GM18507 (cell line): ENCODE results near the gene NDUFS5.
"Not testable (repeated sequence)": the region's sequence is repeated elsewhere in the genome, so short reads cannot be mapped to it uniquely, and the experiment has no call there.

Source experiments
- DNase-seq: peaks from one replicate; pipeline ENCODE4 v3.0.0; 2011; ENCODE audit warnings: low read depth; ENCODE audit not compliant: insufficient read length; ENCODE audit errors: extremely low spot score
- FAIRE-seq: peaks from 2 replicates; lab custom pipeline; 2011; peaks lifted over from hg19 to GRCh38; lab: Jason Lieb, UNC

Gene NDUFS5

GRCh38 chr1:39006726-39007645 is 19.2 kb upstream of the NDUFS5 start:
- no peak for FAIRE-seq

GRCh38 chr1:39014956-39015355 is 11.2 kb upstream of the NDUFS5 start:
- DNase-seq, FAIRE-seq: not testable (repeated sequence)

More at GRCh38 chr1:39006726-39007645, 19.2 kb upstream of the NDUFS5 start:
- DNase-seq = no peak

GRCh38 chr1:39016604-39017171 is 9.5 kb upstream of the NDUFS5 start:
- no peak for FAIRE-seq
- DNase-seq = no peak

GRCh38 chr1:39017266-39017665 is 8.9 kb upstream of the NDUFS5 start:
- no peak for FAIRE-seq
- DNase-seq = no peak

GRCh38 chr1:39020494-39020893 is 5.7 kb upstream of the NDUFS5 start:
- not testable (repeated sequence) for FAIRE-seq, DNase-seq

- DNase-seq = no peak
- no peak for FAIRE-seq
Observed at GRCh38 chr1:39021426-39021825, 4.7 kb upstream of the NDUFS5 start.

- DNase-seq = no peak
- FAIRE-seq = no peak
Observed at GRCh38 chr1:39023140-39023539, 3.0 kb upstream of the NDUFS5 start.

- no peak for FAIRE-seq
- DNase-seq = no peak
Observed at GRCh38 chr1:39026866-39027507, 837 bp downstream of the NDUFS5 start.

GRCh38 chr1:39034114-39034654 is 8.0 kb downstream of the NDUFS5 start:
- DNase-seq = no peak
- no peak for FAIRE-seq

- no peak for FAIRE-seq
- DNase-seq = no peak
Observed at GRCh38 chr1:39036678-39037077, 10.5 kb downstream of the NDUFS5 start.

- FAIRE-seq (no peak), DNase-seq (no peak)
Observed at GRCh38 chr1:39043513-39043912, 17.4 kb downstream of the NDUFS5 start.

- FAIRE-seq = no peak
- DNase-seq = no peak
Observed at GRCh38 chr1:39044762-39045161, 18.6 kb downstream of the NDUFS5 start.

- FAIRE-seq (no peak), DNase-seq (no peak)
Observed at GRCh38 chr1:39045231-39045630, 19.1 kb downstream of the NDUFS5 start.

GRCh38 chr1:39046613-39047210 is 20.6 kb downstream of the NDUFS5 start:
- FAIRE-seq (no peak), DNase-seq (no peak)

- FAIRE-seq = no peak
- no peak for DNase-seq
Observed at GRCh38 chr1:39047374-39048229, 21.5 kb downstream of the NDUFS5 start.

- FAIRE-seq (no peak), DNase-seq (no peak)
Observed at GRCh38 chr1:39048745-39049370, 22.7 kb downstream of the NDUFS5 start.

GRCh38 chr1:39050001-39050400 is 23.9 kb downstream of the NDUFS5 start:
- no peak for DNase-seq
- FAIRE-seq = no peak

- not testable (repeated sequence) for FAIRE-seq, DNase-seq
Observed at GRCh38 chr1:39051193-39051850, 25.2 kb downstream of the NDUFS5 start.
